Endothelial cell of umbilical vein (primary cell): ENCODE data around the gene MED28.

Experiments used
- GATA2 ChIP-seq: IDR thresholded peaks from 2 replicates; pipeline ENCODE4 v1.7.0; 2011; ENCODE audit warnings: low read depth, mild to moderate bottlenecking, moderate library complexity, mixed read lengths, low read length; ENCODE audit not compliant: insufficient read length, insufficient read depth
- MYC ChIP-seq: IDR thresholded peaks from one replicate; pipeline ENCODE4 v1.6.1; 2011; ENCODE audit warnings: mild to moderate bottlenecking, low read depth, low read length
- POLR2A ChIP-seq: IDR thresholded peaks from 2 replicates; pipeline ENCODE4 v1.6.1; 2012; ENCODE audit warnings: low read depth, mild to moderate bottlenecking, control low read depth, low read length
- POLR2AphosphoS5 ChIP-seq: IDR thresholded peaks from 2 replicates; pipeline ENCODE4 v1.6.1; 2012; ENCODE audit warnings: low read depth, mild to moderate bottlenecking, control low read depth, low read length, moderate library complexity; ENCODE audit not compliant: insufficient read depth
- TF ChIP-seq, protein P1 (sequence below), 2 donors: IDR thresholded peaks; 1 replicate in 1 of 2; 2 replicates in 1 of 2; pipeline ENCODE4 v1.5.1; 2011; ENCODE audit warnings: low read length in 2 of 2, mild to moderate bottlenecking in 2 of 2, moderate library complexity in 2 of 2, control low read depth in 1 of 2, inconsistent platforms in 1 of 2, low read depth in 1 of 2; ENCODE audit not compliant: insufficient read depth in 1 of 2; ENCODE audit errors: extremely low read depth in 1 of 2

DNA sequence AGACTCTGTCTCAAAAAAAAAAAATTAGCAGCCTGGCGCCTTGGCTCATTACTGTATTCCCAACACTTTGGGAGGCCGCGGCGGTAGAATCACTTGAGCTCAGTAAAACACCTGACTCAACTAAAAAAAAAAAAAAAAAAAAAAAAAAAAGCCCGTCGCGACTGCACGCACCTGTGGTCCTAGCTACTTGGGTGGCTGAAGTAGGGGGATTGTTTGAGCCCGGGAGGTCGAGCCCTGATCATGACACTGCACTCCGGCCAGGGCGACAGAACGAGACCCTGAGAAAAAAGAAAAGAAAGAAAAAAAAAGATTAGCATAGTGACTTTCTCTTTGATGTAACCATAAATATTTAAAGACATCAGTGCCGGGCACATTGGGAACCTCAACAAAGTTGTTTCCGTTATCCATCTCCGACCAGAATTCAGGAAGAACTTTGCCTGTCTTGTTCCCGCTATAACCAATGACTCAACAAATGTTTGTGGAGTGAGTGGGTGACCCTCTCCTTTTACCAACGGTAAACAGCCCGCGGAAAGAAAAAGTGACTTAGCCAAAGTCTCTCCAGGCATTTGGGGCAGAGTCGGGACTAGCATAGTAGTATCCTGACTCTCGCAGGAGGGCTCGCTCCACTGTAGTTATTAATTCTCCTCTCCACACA lies 553 bp upstream of the MED28 start:
- TF ChIP-seq POLR2A (no peak), GATA2 (no peak), MYC (no peak), POLR2AphosphoS5 (no peak)
- TF ChIP-seq, protein P1, sequence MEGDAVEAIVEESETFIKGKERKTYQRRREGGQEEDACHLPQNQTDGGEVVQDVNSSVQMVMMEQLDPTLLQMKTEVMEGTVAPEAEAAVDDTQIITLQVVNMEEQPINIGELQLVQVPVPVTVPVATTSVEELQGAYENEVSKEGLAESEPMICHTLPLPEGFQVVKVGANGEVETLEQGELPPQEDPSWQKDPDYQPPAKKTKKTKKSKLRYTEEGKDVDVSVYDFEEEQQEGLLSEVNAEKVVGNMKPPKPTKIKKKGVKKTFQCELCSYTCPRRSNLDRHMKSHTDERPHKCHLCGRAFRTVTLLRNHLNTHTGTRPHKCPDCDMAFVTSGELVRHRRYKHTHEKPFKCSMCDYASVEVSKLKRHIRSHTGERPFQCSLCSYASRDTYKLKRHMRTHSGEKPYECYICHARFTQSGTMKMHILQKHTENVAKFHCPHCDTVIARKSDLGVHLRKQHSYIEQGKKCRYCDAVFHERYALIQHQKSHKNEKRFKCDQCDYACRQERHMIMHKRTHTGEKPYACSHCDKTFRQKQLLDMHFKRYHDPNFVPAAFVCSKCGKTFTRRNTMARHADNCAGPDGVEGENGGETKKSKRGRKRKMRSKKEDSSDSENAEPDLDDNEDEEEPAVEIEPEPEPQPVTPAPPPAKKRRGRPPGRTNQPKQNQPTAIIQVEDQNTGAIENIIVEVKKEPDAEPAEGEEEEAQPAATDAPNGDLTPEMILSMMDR (IDR thresholded peaks at IDR 0.05; ENCODE audit: extremely low read depth in 1 of 2, insufficient read depth in 1 of 2, low read depth in 1 of 2, low read length in 2 of 2): no peak
